Skeletal muscle tissue (tissue), 4 donors: ENCODE results near the gene OR2F2. TPM values are rescaled to one million over a fixed set of nuclear protein-coding genes. Genes with fewer than 3 reads are reported as not detected.
A peak's percentile ranks its signal among the peaks of the same experiment; 100 is the strongest.

Experiments used
- H3K27ac ChIP-seq: one replicate; pipeline ENCODE4 v1.7.0; 2013; ENCODE audit warnings: mild to moderate bottlenecking, low read depth, low read length, inconsistent platforms
- H3K27me3 ChIP-seq, 3 donors: one replicate each; pipeline ENCODE4 v1.7.0; 2013; ENCODE audit warnings: low read length in 3 of 3; ENCODE audit not compliant: control insufficient read depth in 3 of 3, insufficient read depth in 3 of 3
- H3K36me3 ChIP-seq, 3 donors: one replicate each; pipeline ENCODE4 v1.7.0; 2013; ENCODE audit warnings: low read length in 3 of 3; ENCODE audit not compliant: control insufficient read depth in 3 of 3, insufficient read depth in 3 of 3
- H3K4me1 ChIP-seq, 3 donors: one replicate each; pipeline ENCODE4 v1.7.0; 2013; ENCODE audit warnings: low read length in 3 of 3, mild to moderate bottlenecking in 3 of 3; ENCODE audit not compliant: control insufficient read depth in 3 of 3, insufficient read depth in 3 of 3
- H3K4me3 ChIP-seq, 3 donors: one replicate each; pipeline ENCODE4 v1.7.0; 2013; ENCODE audit warnings: low read length in 3 of 3
- H3K9ac ChIP-seq, 3 donors: one replicate each; pipeline ENCODE4 v1.7.0; 2013; ENCODE audit warnings: low read length in 3 of 3, mild to moderate bottlenecking in 3 of 3, moderate library complexity in 2 of 3, low read depth in 1 of 3
- H3K9me3 ChIP-seq, 3 donors: one replicate each; pipeline ENCODE4 v1.7.0; 2013; ENCODE audit warnings: low read length in 3 of 3; ENCODE audit not compliant: control insufficient read depth in 3 of 3
- total RNA-seq: library from RNA; depleted of rRNA; stranded (reverse); fragments of >200 nt; gene quantifications from one replicate; pipeline ENCODE4 v1.2.3, GENCODE V29; 2014
- donor health status: Osteomylitis.

The OR2F2 gene
- total RNA-seq, 1 donor from 2014 or later, result not detected

- no peak overlapping the region for H3K27ac ChIP-seq
- H3K9ac ChIP-seq, result no peak overlapping the region
- H3K9me3 ChIP-seq, result no peaks in the 10 kb centered on the region
- H3K4me1 ChIP-seq, result peaks cover 16 to 22% (median 19%) of the 10 kb centered on the region in 3 donors
- peak overlapping the region; percentile 3 to 91 (median 85) for H3K4me3 ChIP-seq
- no peaks in the 10 kb centered on the region for H3K36me3 ChIP-seq
- H3K27me3 ChIP-seq, result no peaks in the 10 kb centered on the region
Measured at GRCh38 chr7:143900230-143900766, 34.7 kb upstream of the OR2F2 start.

GRCh38 chr7:143901332-143901667, 33.7 kb upstream of the OR2F2 start:
- H3K27me3 ChIP-seq, result no peaks in the 10 kb centered on the region
- peak overlapping the region; percentile 83 to 89 (median 87) for H3K9ac ChIP-seq
- no peaks in the 10 kb centered on the region for H3K9me3 ChIP-seq
- peaks cover 19 to 26% (median 21%) of the 10 kb centered on the region in 3 donors for H3K4me1 ChIP-seq
- H3K4me3 ChIP-seq, result peak overlapping the region; percentile 85 to 91 (median 85)
- H3K36me3 ChIP-seq, result no peaks in the 10 kb centered on the region
- peak overlapping the region; percentile 86 for H3K27ac ChIP-seq

GRCh38 chr7:143901668-143902331, 33.2 kb upstream of the OR2F2 start, which contains the start of gene TCAF1:
Gene TCAF1 (minus strand): TSS chr7:143902176. CDS start chr7:143876608, 25,568 bp downstream.
- Histone ChIP-seq H3K4me1 (peaks cover 19 to 26% (median 21%) of the 10 kb centered on the region in 3 donors), H3K36me3 (no peaks in the 10 kb centered on the region), H3K9me3 (no peaks in the 10 kb centered on the region), H3K4me3 (peak within 1 kb of the TSS; percentile 85 to 91 (median 85)), H3K9ac (peak within 1 kb of the TSS; percentile 83 to 89 (median 87)), H3K27me3 (no peaks in the 10 kb centered on the region), H3K27ac (peak within 1 kb of the TSS; percentile 86)

GRCh38 chr7:143902332-143902899, 32.6 kb upstream of the OR2F2 start:
- no peaks in the 10 kb centered on the region for H3K36me3 ChIP-seq
- H3K9ac ChIP-seq, result no peak overlapping the region

GRCh38 chr7:143905509-143905908, 29.5 kb upstream of the OR2F2 start:
- Histone ChIP-seq H3K9me3 (no peaks in the 10 kb centered on the region), H3K4me1 (peaks cover 12 to 16% (median 13%) of the 10 kb centered on the region in 3 donors), H3K27me3 (no peaks in the 10 kb centered on the region), H3K9ac (peak overlapping the region in 1 of 3 donors; percentile 18), H3K36me3 (no peaks in the 10 kb centered on the region), H3K4me3 (no peak overlapping the region), H3K27ac (peak overlapping the region; percentile 41)

More at GRCh38 chr7:143902332-143902899, 32.6 kb upstream of the OR2F2 start:
- Histone ChIP-seq H3K27me3 (no peaks in the 10 kb centered on the region), H3K27ac (peak overlapping the region; percentile 86), H3K4me3 (peak overlapping the region; percentile 85 to 91 (median 85)), H3K9me3 (no peaks in the 10 kb centered on the region), H3K4me1 (peaks cover 19 to 26% (median 21%) of the 10 kb centered on the region in 3 donors)

GRCh38 chr7:143906151-143906550, 28.9 kb upstream of the OR2F2 start:
- Histone ChIP-seq H3K36me3 (no peaks in the 10 kb centered on the region), H3K27me3 (no peaks in the 10 kb centered on the region), H3K4me3 (no peak overlapping the region), H3K9me3 (no peaks in the 10 kb centered on the region), H3K9ac (no peak overlapping the region), H3K4me1 (peaks cover 6 to 13% (median 7%) of the 10 kb centered on the region in 3 donors), H3K27ac (no peak overlapping the region)

GRCh38 chr7:143906895-143907294, 28.1 kb upstream of the OR2F2 start:
- H3K27ac ChIP-seq, result no peak overlapping the region
- no peak overlapping the region for H3K9ac ChIP-seq
- no peaks in the 10 kb centered on the region for H3K36me3 ChIP-seq
- H3K9me3 ChIP-seq, result no peaks in the 10 kb centered on the region
- H3K4me3 ChIP-seq, result no peak overlapping the region
- no peaks in the 10 kb centered on the region for H3K27me3 ChIP-seq
- H3K4me1 ChIP-seq, result peaks cover 4 to 13% (median 7%) of the 10 kb centered on the region in 3 donors

- no peaks in the 10 kb centered on the region for H3K36me3 ChIP-seq
- H3K4me3 ChIP-seq, result no peak overlapping the region
- H3K9ac ChIP-seq, result no peak overlapping the region
- no peak overlapping the region for H3K27ac ChIP-seq
- H3K9me3 ChIP-seq, result no peaks in the 10 kb centered on the region
- H3K4me1 ChIP-seq, result peaks cover 4 to 13% (median 7%) of the 10 kb centered on the region in 3 donors
- no peaks in the 10 kb centered on the region for H3K27me3 ChIP-seq
Measured at GRCh38 chr7:143908120-143908519, 26.9 kb upstream of the OR2F2 start.

- H3K4me1 ChIP-seq, result peaks cover 0 to 7% (median 7%) of the 10 kb centered on the region in 3 donors
- no peaks in the 10 kb centered on the region for H3K27me3 ChIP-seq
- no peak overlapping the region for H3K9ac ChIP-seq
- no peaks in the 10 kb centered on the region for H3K36me3 ChIP-seq
- no peak overlapping the region for H3K4me3 ChIP-seq
- no peak overlapping the region for H3K27ac ChIP-seq
- H3K9me3 ChIP-seq, result no peaks in the 10 kb centered on the region
Measured at GRCh38 chr7:143909863-143910262, 25.2 kb upstream of the OR2F2 start.
